PC-9 (cell line): Measurements from ENCODE around the gene SBF2. TPM values are rescaled to one million over a fixed set of nuclear protein-coding genes. Genes with fewer than 3 reads are reported as not detected.

Experiments
- BruUV-seq: library from RNA; stranded (reverse); fragments of 400-500 nt; replicated peaks from 2 replicates; lab custom pipeline; 2021; lab: Mats Ljungman, UMichigan
- CTCF ChIA-PET: fragments of 300-600 bp; sonication (Branson Sonifier 250); formaldehyde crosslinking; loops from one replicate; lab custom pipeline; 2022; ENCODE audit warnings: antibody characterized with exemption; lab: Charles Lee
- POLR2A ChIA-PET: fragments of 300-600 bp; sonication (Branson Sonifier 250); formaldehyde crosslinking; loops from one replicate; lab custom pipeline; 2022; ENCODE audit warnings: antibody characterized with exemption; ENCODE audit not compliant: unreplicated experiment; lab: Charles Lee
- DNase-seq, 2 experiments: peaks; one replicate each; pipeline versions ENCODE4 v3.0.0 to v3.0.0-alpha.2; 2015 to 2022; ENCODE audit warnings: mixed read lengths in 1 of 2
- H2AFZ ChIP-seq: fragments of 200-600 bp; sonication (generic); 2 replicates; pipeline ENCODE4 v1.8.1; 2017; ENCODE audit warnings: antibody characterized with exemption
- H3F3A ChIP-seq: fragments of 200-600 bp; sonication (generic); 2 replicates; pipeline ENCODE4 v1.8.1; 2017; ENCODE audit warnings: antibody characterized with exemption, mild to moderate bottlenecking, low read depth; ENCODE audit not compliant: insufficient read depth
- H3K27ac ChIP-seq: fragments of 200-600 bp; sonication (generic); 2 replicates; pipeline ENCODE4 v1.6.1; 2016; ENCODE audit warnings: mixed run types
- H3K27me3 ChIP-seq: fragments of 200-600 bp; sonication (generic); 2 replicates; pipeline ENCODE4 v1.6.1; 2016; ENCODE audit warnings: low read depth, mixed run types; ENCODE audit not compliant: insufficient read depth
- H3K36me3 ChIP-seq: fragments of 200-600 bp; sonication (generic); 2 replicates; pipeline ENCODE4 v1.6.1; 2016; ENCODE audit warnings: low read depth, mixed run types
- H3K4me1 ChIP-seq: fragments of 200-600 bp; sonication (generic); replicated peaks from 2 replicates; pipeline ENCODE4 v1.6.1; 2016; ENCODE audit warnings: mixed run types; ENCODE audit not compliant: insufficient read depth
- H3K4me2 ChIP-seq: fragments of 200-600 bp; sonication (generic); 2 replicates; pipeline ENCODE4 v1.6.1; 2017; ENCODE audit warnings: mixed run types
- H3K4me3 ChIP-seq: fragments of 200-600 bp; sonication (generic); 2 replicates; pipeline ENCODE4 v1.6.1; 2016; ENCODE audit warnings: mixed run types
- H3K79me2 ChIP-seq: fragments of 200-600 bp; sonication (generic); 2 replicates; pipeline ENCODE4 v1.6.1; 2017; ENCODE audit warnings: low read depth, mixed run types
- H3K9me2 ChIP-seq: fragments of 200-600 bp; sonication (generic); 2 replicates; pipeline ENCODE4 v1.8.1; 2017; ENCODE audit warnings: mild to moderate bottlenecking; ENCODE audit not compliant: insufficient read depth
- H3K9me3 ChIP-seq: fragments of 200-600 bp; sonication (generic); 2 replicates; pipeline ENCODE4 v1.8.1; 2016; ENCODE audit warnings: low read depth; ENCODE audit not compliant: insufficient read depth
- H4K20me1 ChIP-seq: fragments of 200-600 bp; sonication (generic); 2 replicates; pipeline ENCODE4 v1.8.1; 2017; ENCODE audit not compliant: insufficient read depth
- CTCF ChIP-seq: fragments of 200-600 bp; sonication (generic); conservative IDR thresholded peaks from 2 replicates; pipeline ENCODE4 v1.6.1; 2017; ENCODE audit warnings: mixed run types, antibody characterized with exemption, mild to moderate bottlenecking, moderate library complexity
- EZH2 ChIP-seq: fragments of 200-600 bp; sonication (generic); IDR thresholded peaks from 2 replicates; pipeline ENCODE4 v1.8.0; 2017; ENCODE audit warnings: antibody characterized with exemption, low read depth
- intact Hi-C: fragments of 100-400 bp; cut with micrococcal nuclease; formaldehyde crosslinking; loops from one replicate; pipeline ENCODE4 v1.10.0; 2022; ENCODE audit not compliant: unreplicated experiment
- total RNA-seq: library from RNA; stranded (reverse); gene quantifications from 2 replicates; pipeline ENCODE4 v1.2.3, GENCODE V29; 2021

Gene SBF2
- total RNA-seq, 1 experiment from 2014 or later = 18.6 TPM

DNA sequence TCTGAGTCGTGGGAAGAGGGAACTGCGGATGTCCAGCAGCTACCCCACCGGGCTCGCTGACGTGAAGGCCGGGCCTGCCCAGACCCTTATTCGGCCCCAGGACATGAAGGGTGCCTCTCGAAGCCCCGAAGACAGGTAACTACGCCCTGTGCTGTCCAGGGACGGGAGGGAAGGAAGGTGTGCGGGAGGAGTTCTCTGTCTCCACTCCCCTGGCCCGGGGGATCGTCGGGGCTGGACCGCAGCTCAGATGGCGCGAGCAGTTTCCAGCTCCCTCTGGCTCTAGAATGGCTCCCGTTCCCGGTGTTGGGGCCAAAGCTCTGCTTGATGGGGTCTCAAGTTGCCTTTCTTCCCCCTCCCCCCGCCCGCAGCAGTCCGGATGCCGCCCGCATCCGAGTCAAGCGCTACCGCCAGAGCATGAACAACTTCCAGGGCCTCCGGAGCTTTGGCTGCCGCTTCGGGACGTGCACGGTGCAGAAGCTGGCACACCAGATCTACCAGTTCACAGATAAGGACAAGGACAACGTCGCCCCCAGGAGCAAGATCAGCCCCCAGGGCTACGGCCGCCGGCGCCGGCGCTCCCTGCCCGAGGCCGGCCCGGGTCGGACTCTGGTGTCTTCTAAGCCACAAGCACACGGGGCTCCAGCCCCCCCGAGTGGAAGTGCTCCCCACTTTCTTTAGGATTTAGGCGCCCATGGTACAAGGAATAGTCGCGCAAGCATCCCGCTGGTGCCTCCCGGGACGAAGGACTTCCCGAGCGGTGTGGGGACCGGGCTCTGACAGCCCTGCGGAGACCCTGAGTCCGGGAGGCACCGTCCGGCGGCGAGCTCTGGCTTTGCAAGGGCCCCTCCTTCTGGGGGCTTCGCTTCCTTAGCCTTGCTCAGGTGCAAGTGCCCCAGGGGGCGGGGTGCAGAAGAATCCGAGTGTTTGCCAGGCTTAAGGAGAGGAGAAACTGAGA lies 12.2 kb upstream of the SBF2 start:
- no peak for DNase-seq
- Histone ChIP-seq H3K9me3 (no peaks in the 10 kb centered on the region), H3K27ac (peak overlapping the region; percentile 98), H3K4me1 (peaks cover 32% of the 10 kb centered on the region), H3K9me2 (no peaks in the 10 kb centered on the region), H3K79me2 (peaks cover 50% of the 10 kb centered on the region), H3K4me3 (peak overlapping the region; percentile 87), H3K36me3 (no peaks in the 10 kb centered on the region), H2AFZ (no peak overlapping the region), H4K20me1 (no peaks in the 10 kb centered on the region), H3K4me2 (peak overlapping the region; percentile 93), H3F3A (peaks cover 62% of the 10 kb centered on the region), H3K27me3 (no peaks in the 10 kb centered on the region)
- intact Hi-C loops = loop anchor here (1.0 to 10.0 kb wide), 7 partner anchors 46 to 694 kb away; no protein-coding TSS in a partner anchor
- TSS peak; percentile 57 for BruUV-seq
- ChIA-PET CTCF (interaction anchor here (0.6 to 1.4 kb wide), 3 partner anchors 99 to 547 kb away, joined by 3 to 14 read pairs (median 4); no protein-coding TSS in a partner anchor), POLR2A (no interaction called here)
- TF ChIP-seq CTCF (no peak), EZH2 (no peak)

GRCh38 chr11:10305262-10305963 lies 11.4 kb upstream of the SBF2 start:
- DNase-seq = peak in 1 of 2 experiments; percentile 34
- H3F3A ChIP-seq = peaks cover 65% of the 10 kb centered on the region
- no peaks in the 10 kb centered on the region for H4K20me1 ChIP-seq
- TF ChIP-seq CTCF (no peak), EZH2 (no peak)
- H3K36me3 ChIP-seq = no peaks in the 10 kb centered on the region
- peaks cover 38% of the 10 kb centered on the region for H3K4me1 ChIP-seq
- H3K27ac ChIP-seq = peak overlapping the region; percentile 98
- peak overlapping the region; percentile 87 for H3K4me3 ChIP-seq
- no peaks in the 10 kb centered on the region for H3K9me3 ChIP-seq
- intact Hi-C loops = loop anchor here (1.0 to 10.0 kb wide), 7 partner anchors 47 to 693 kb away; no protein-coding TSS in a partner anchor
- H2AFZ ChIP-seq = no peak overlapping the region
- POLR2A ChIA-PET = interaction anchor here (0.5 to 0.9 kb wide), 8 partner anchors 12 to 1694 kb away, joined by 3 to 17 read pairs (median 12); partner anchors contain the start of gene AMPD3
- no peaks in the 10 kb centered on the region for H3K27me3 ChIP-seq
- CTCF ChIA-PET = interaction anchor here (0.6 to 1.4 kb wide), 7 partner anchors 44 to 547 kb away, joined by 3 to 14 read pairs (median 5); no protein-coding TSS in a partner anchor
- no peaks in the 10 kb centered on the region for H3K9me2 ChIP-seq
- peak overlapping the region; percentile 93 for H3K4me2 ChIP-seq
- peaks cover 59% of the 10 kb centered on the region for H3K79me2 ChIP-seq
- BruUV-seq = no TSS peak
